GM12878 (cell line): ENCODE data around the gene FGR. TPM values are rescaled to one million over a fixed set of nuclear protein-coding genes. Genes with fewer than 3 reads are reported as not detected.

Experiments used
- ATAC-seq: fragments of 200-7000 bp; cut with Tn5 transposase; 3 replicates; pipeline ENCODE4 v1.9.1; 2020; ENCODE audit warnings: mild to moderate bottlenecking, moderate library complexity
- BruUV-seq: library from RNA; stranded (reverse); fragments of 400-500 nt; replicated peaks from 2 replicates; lab custom pipeline; 2021; lab: Mats Ljungman, UMichigan
- CTCF ChIA-PET: fragments of 300-600 bp; sonication (Branson Sonifier 250); formaldehyde crosslinking; extraction: SDS; loops from one replicate; lab custom pipeline; 2021; ENCODE audit warnings: inconsistent platforms; lab: Yijun Ruan, JAX
- POLR2A ChIA-PET: fragments of 350-600 bp; formaldehyde crosslinking; extraction: SDS; loops from one replicate; lab custom pipeline; 2021; ENCODE audit warnings: inconsistent platforms; lab: Charles Lee
- RAD21 ChIA-PET: fragments of 300-600 bp; sonication (Branson Sonifier 250); formaldehyde crosslinking; loops from one replicate; lab custom pipeline; 2023; ENCODE audit warnings: antibody characterized with exemption; ENCODE audit not compliant: unreplicated experiment; lab: Charles Lee
- SMC1A ChIA-PET: fragments of 300-600 bp; sonication (Branson Sonifier 250); formaldehyde crosslinking; loops from one replicate; lab custom pipeline; 2023; ENCODE audit not compliant: unreplicated experiment, uncharacterized antibody; lab: Charles Lee
- DNase-seq: peaks from one replicate; pipeline ENCODE4 v3.0.0-alpha.2; 2011; ENCODE audit warnings: low read depth, low spot score
- FAIRE-seq: peaks from 3 replicates; lab custom pipeline; 2011; peaks lifted over from hg19 to GRCh38; lab: Jason Lieb, UNC
- H2AFZ ChIP-seq: 2 replicates; pipeline ENCODE4 v1.6.0; 2011; ENCODE audit warnings: low read depth, low read length, control low read depth; ENCODE audit not compliant: control insufficient read depth
- H3K27ac ChIP-seq: 2 replicates; pipeline ENCODE4 v1.5.1; 2011; ENCODE audit warnings: control low read depth; ENCODE audit not compliant: control insufficient read depth, insufficient read depth
- H3K27me3 ChIP-seq, 2 experiments: replicated peaks in 1 of 2; 2 replicates each; pipeline versions ENCODE4 v1.6.0 to v1.6.1; 2011; ENCODE audit warnings: low read length in 1 of 2; ENCODE audit not compliant: control insufficient read depth in 2 of 2, insufficient read depth in 2 of 2
- H3K36me3 ChIP-seq, 2 experiments: 2 replicates each; pipeline ENCODE4 v1.5.1; 2011; ENCODE audit warnings: low read length in 1 of 2; ENCODE audit not compliant: control insufficient read depth in 2 of 2, insufficient read depth in 2 of 2
- H3K4me1 ChIP-seq: 2 replicates; pipeline ENCODE4 v1.6.1; 2011; ENCODE audit warnings: mild to moderate bottlenecking, low read length, moderate library complexity, mixed read lengths; ENCODE audit not compliant: control insufficient read depth, insufficient read depth
- H3K4me2 ChIP-seq: 2 replicates; pipeline ENCODE4 v1.6.0; 2011; ENCODE audit warnings: control low read depth; ENCODE audit not compliant: control insufficient read depth, insufficient read depth
- H3K4me3 ChIP-seq: fragments of 200-600 bp; sonication (generic); 2 replicates; pipeline ENCODE4 v1.5.1; 2016
- H3K79me2 ChIP-seq: 2 replicates; pipeline ENCODE4 v1.6.0; 2011; ENCODE audit warnings: low read length; ENCODE audit not compliant: control insufficient read depth, insufficient read depth
- H3K9ac ChIP-seq: 2 replicates; pipeline ENCODE4 v1.8.0; 2011; ENCODE audit warnings: low read length, control low read depth, mixed read lengths; ENCODE audit not compliant: control insufficient read depth, insufficient read depth
- H3K9me3 ChIP-seq: replicated peaks from 3 replicates; pipeline ENCODE4 v1.5.1; 2011; ENCODE audit warnings: mild to moderate bottlenecking, low read length; ENCODE audit not compliant: control insufficient read depth, insufficient read depth
- H4K20me1 ChIP-seq: 2 replicates; pipeline ENCODE4 v1.6.0; 2011; ENCODE audit not compliant: control insufficient read depth, insufficient read depth
- EED ChIP-seq: sonication (generic); IDR thresholded peaks from 2 replicates; pipeline ENCODE4 v1.6.1; 2016; ENCODE audit warnings: antibody characterized with exemption, low read depth
- EGR1 ChIP-seq, 2 experiments: IDR thresholded peaks; 1 replicate in 1 of 2; 2 replicates in 1 of 2; pipeline ENCODE4 v1.6.1; 2011 to 2012; ENCODE audit warnings: low read depth in 2 of 2, low read length in 2 of 2, borderline replicate concordance in 1 of 2, mild to moderate bottlenecking in 1 of 2, moderate library complexity in 1 of 2
- EZH2 ChIP-seq: IDR thresholded peaks from 2 replicates; pipeline ENCODE4 v1.6.1; 2012; ENCODE audit warnings: low read depth, mild to moderate bottlenecking, control low read depth, inconsistent platforms, low read length, borderline replicate concordance; ENCODE audit not compliant: control insufficient read depth
- FOS ChIP-seq: IDR thresholded peaks from 3 replicates; pipeline ENCODE4 v1.6.1; 2011; ENCODE audit warnings: borderline replicate concordance; ENCODE audit not compliant: insufficient read length; ENCODE audit errors: extremely low read depth
- IKZF2 ChIP-seq, 2 experiments: fragments of 450-650 bp; IDR thresholded peaks; 2 replicates each; pipeline ENCODE4 v1.6.1; 2017; ENCODE audit warnings: mild to moderate bottlenecking in 2 of 2, moderate library complexity in 2 of 2
- KAT2A ChIP-seq: conservative IDR thresholded peaks from 2 replicates; pipeline ENCODE4 v1.6.1; 2011; ENCODE audit warnings: low read depth, low read length; ENCODE audit not compliant: control insufficient read depth
- MLLT1 ChIP-seq: fragments of 450-650 bp; IDR thresholded peaks from 2 replicates; pipeline ENCODE4 v1.6.1; 2016; ENCODE audit warnings: mild to moderate bottlenecking
- NRF1 ChIP-seq: conservative IDR thresholded peaks from 2 replicates; pipeline ENCODE4 v1.6.1; 2011; ENCODE audit warnings: mild to moderate bottlenecking, low read depth, low read length, improper control_type of control experiment
- POU2F2 ChIP-seq: IDR thresholded peaks from 3 replicates; pipeline ENCODE4 v1.6.1; 2011; ENCODE audit warnings: low read depth, mild to moderate bottlenecking, low read length, borderline replicate concordance
- RELA ChIP-seq: fragments of 450-650 bp; IDR thresholded peaks from 2 replicates; pipeline ENCODE4 v1.8.0; 2014; ENCODE audit warnings: borderline replicate concordance; ENCODE audit not compliant: partially characterized antibody
- RELB ChIP-seq: fragments of 450-650 bp; IDR thresholded peaks from 2 replicates; pipeline ENCODE4 v1.6.1; 2017; ENCODE audit warnings: low read depth, mild to moderate bottlenecking, moderate library complexity
- SIN3A ChIP-seq: IDR thresholded peaks from 2 replicates; pipeline ENCODE4 v1.6.1; 2012; ENCODE audit warnings: low read depth, low read length, improper control_type of control experiment
- ZSCAN29 ChIP-seq: fragments of 450-650 bp; IDR thresholded peaks from 2 replicates; pipeline ENCODE4 v1.6.1; 2017; ENCODE audit warnings: mild to moderate bottlenecking, moderate library complexity
- WGBS: methylation state at CpG from one replicate; pipeline ENCODE4 v1.1.6; 2016; ENCODE audit warnings: low lambda C conversion rate; ENCODE audit not compliant: insufficient replicate concordance, insufficient coverage; ENCODE audit errors: missing lambda C conversion rate; 5-methylcytosine and 5-hydroxymethylcytosine counted together
- in situ Hi-C: fragments of 300-500 bp; cut with MboI; formaldehyde crosslinking; loops from 9 replicates; pipeline ENCODE4 v1.14.3; 2018; ENCODE audit warnings: mixed read lengths
- intact Hi-C: fragments of 100-400 bp; cut with micrococcal nuclease; formaldehyde crosslinking; loops from one replicate; pipeline ENCODE4 v1.14.2; 2022; ENCODE audit not compliant: unreplicated experiment
- polyA plus RNA-seq, 11 experiments: library from polyadenylated mRNA; depleted of rRNA in 4 of 11; unstranded in 6 of 11; stranded (reverse) in 5 of 11; fragments of >200 nt; fragmentation: Nextera tagmentation in 4 of 11; fragmentation: Illumina TruSeq in 1 of 11; extraction: Ambion mirVana in 4 of 11; extraction: Trizol in 1 of 11; gene quantifications; 1 replicate in 1 of 11; 2 replicates in 10 of 11; pipeline versions ENCODE4 v1.2.1 to v1.2.3, GENCODE V29; 2011 to 2016; ENCODE audit warnings: inconsistent platforms in 2 of 11, missing spikeins in 2 of 11, low read depth in 1 of 11
- total RNA-seq, 4 experiments: library from RNA; depleted of rRNA in 3 of 4; stranded (reverse); fragments of >200 nt in 3 of 4; fragmentation: Illumina TruSeq in 1 of 4; extraction: Trizol in 1 of 4; gene quantifications; 2 replicates each; pipeline versions ENCODE4 v1.2.1 to v1.2.3, GENCODE V29; 2013 to 2021
- TF ChIP-seq, protein P1 (sequence below): IDR thresholded peaks from 2 replicates; pipeline ENCODE4 v1.6.1; 2012; ENCODE audit warnings: mild to moderate bottlenecking, low read depth, low read length

FGR gene
- total and polyA plus RNA-seq, 10 of the 15 experiments (the other 5 are each of a cell fraction or from before 2014, with no cell fraction given): 10.9 to 193 (median 74.7) TPM

- Histone ChIP-seq H3K27ac (peak overlapping the region; percentile 85), H3K9ac (peak overlapping the region; percentile 76), H3K4me3 (peak overlapping the region; percentile 93), H2AFZ (peak overlapping the region; percentile 54; the same call in 1 of the 2 replicates), H3K4me2 (peak overlapping the region; percentile 47), H3K36me3 (peaks cover 0 to 8% of the 10 kb centered on the region in 2 experiments; a peak in 2 of 4 replicates), H3K27me3 (no peaks in the 10 kb centered on the region), H3K9me3 (no peaks in the 10 kb centered on the region), H4K20me1 (no peaks in the 10 kb centered on the region), H3K79me2 (peaks cover 42% of the 10 kb centered on the region), H3K4me1 (peaks cover 78% of the 10 kb centered on the region)
- ChIA-PET CTCF (interaction anchor here (1.0 to 17.2 kb wide), 6 partner anchors 10 to 43 kb away, joined by 3 to 208 read pairs (median 8); partner anchors contain the start of gene AHDC1), POLR2A (interaction anchor here (0.9 to 14.3 kb wide), 8 partner anchors 9 to 210 kb away, joined by 3 to 141 read pairs (median 8); partner anchors contain the start of genes FGR and IFI6), SMC1A (interaction anchor here (0.8 to 10.4 kb wide), 7 partner anchors 10 to 58 kb away, joined by 3 to 114 read pairs (median 9); no protein-coding TSS in a partner anchor), RAD21 (interaction anchor here (0.6 to 17.1 kb wide), 11 partner anchors 9 to 147 kb away, joined by 3 to 211 read pairs (median 5); partner anchors contain the start of gene STX12)
- in situ Hi-C loops (no loop called here), intact Hi-C loops (no loop called here)
- peak; percentile 52 for ATAC-seq
- no peak for FAIRE-seq
- WGBS: 17% methylated on average over 11 of the region's 11 CpGs
- DNase-seq: peak; percentile 71
- TSS peak; percentile 57 for BruUV-seq
- TF ChIP-seq FOS (no peak), POU2F2 (peak; percentile 21; the same call in 2 of the 3 replicates), EED (peak; percentile 43), SIN3A (no peak), NRF1 (no peak), KAT2A (no peak), ZSCAN29 (peak; percentile 66; the same call in 1 of the 2 replicates), EGR1 (IDR thresholded peaks at IDR 0.05; ENCODE audit: borderline replicate concordance in 1 of 2, low read depth in 2 of 2, low read length in 2 of 2) (0 out of 3 replicates have a peak, but pooled peaks of 1 of the 2 experiments have one; percentile 21), RELB (peak; percentile 82), EZH2 (no peak), MLLT1 (peak; percentile 6), IKZF2 (IDR thresholded peaks at IDR 0.05) (peak; percentile 85 to 87), RELA (no peak)
- TF ChIP-seq, protein P1, sequence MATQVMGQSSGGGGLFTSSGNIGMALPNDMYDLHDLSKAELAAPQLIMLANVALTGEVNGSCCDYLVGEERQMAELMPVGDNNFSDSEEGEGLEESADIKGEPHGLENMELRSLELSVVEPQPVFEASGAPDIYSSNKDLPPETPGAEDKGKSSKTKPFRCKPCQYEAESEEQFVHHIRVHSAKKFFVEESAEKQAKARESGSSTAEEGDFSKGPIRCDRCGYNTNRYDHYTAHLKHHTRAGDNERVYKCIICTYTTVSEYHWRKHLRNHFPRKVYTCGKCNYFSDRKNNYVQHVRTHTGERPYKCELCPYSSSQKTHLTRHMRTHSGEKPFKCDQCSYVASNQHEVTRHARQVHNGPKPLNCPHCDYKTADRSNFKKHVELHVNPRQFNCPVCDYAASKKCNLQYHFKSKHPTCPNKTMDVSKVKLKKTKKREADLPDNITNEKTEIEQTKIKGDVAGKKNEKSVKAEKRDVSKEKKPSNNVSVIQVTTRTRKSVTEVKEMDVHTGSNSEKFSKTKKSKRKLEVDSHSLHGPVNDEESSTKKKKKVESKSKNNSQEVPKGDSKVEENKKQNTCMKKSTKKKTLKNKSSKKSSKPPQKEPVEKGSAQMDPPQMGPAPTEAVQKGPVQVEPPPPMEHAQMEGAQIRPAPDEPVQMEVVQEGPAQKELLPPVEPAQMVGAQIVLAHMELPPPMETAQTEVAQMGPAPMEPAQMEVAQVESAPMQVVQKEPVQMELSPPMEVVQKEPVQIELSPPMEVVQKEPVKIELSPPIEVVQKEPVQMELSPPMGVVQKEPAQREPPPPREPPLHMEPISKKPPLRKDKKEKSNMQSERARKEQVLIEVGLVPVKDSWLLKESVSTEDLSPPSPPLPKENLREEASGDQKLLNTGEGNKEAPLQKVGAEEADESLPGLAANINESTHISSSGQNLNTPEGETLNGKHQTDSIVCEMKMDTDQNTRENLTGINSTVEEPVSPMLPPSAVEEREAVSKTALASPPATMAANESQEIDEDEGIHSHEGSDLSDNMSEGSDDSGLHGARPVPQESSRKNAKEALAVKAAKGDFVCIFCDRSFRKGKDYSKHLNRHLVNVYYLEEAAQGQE: no peak
These were observed 8.7 kb downstream of the FGR start for GRCh38 chr1:27626031-27626935.
